ENCODE measurements around the gene VASP. TPM values are rescaled to one million over a fixed set of nuclear protein-coding genes. Genes with fewer than 3 reads are reported as not detected.

VASP gene
- total and polyA plus RNA-seq, 7 donors = 13.5 to 76.3 (median 22.7) TPM

DNA sequence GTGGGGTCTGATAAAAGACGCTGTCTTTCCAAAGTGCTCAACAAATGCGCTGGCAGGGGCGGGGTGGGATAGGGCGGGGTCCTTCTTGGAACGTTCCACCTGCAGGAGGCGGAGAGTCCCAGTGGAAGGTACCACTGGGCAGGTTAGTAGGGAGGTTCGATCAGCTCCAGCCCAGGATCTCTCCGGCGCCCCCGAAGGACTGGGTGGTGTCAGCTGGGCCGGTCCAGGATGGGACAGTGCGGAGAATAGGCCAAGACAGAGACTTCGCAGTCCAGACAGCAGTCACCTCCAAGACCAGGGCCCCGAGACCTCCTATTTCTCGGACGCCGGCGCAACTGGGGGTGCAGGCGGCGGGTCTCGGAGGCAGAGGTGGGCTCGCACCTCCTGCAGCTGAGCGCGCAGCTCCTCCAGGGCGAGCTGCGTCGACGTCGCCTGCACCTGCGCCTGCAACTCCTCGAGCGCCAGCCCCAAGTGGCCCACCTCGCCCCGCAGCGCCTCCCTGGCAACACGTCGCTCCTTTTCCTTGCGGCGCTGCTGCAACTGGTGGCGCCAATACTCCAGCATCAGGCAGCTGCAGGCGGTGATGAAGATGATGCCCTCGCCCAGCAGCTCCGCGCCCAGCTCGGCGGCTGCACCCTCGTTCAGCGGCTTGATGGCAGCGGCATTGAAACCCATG is 21.6 kb downstream of the VASP start:
- ATAC-seq (peak; percentile 4 to 22 (median 17)), DNase-seq (peak in 1 of 2 donors; percentile 58)
- H3K4me3 ChIP-seq = peak overlapping the region; percentile 25
- peaks cover 0 to 23% (median 4%) of the 10 kb centered on the region in 3 donors for H3K27me3 ChIP-seq (ENCODE audit: insufficient read depth in 3 of 3, low read length in 2 of 3)
- peaks cover 8 to 29% of the 10 kb centered on the region in 2 donors for H3K36me3 ChIP-seq (ENCODE audit: insufficient read depth in 1 of 2, low read depth in 1 of 2)
- no peak for TF ChIP-seq CTCF (IDR thresholded peaks at IDR 0.05)
- 8 to 10% (median 8%) methylated on average over 41 to 49 of the region's 49 CpGs for WGBS, 3 donors
- peaks cover 3% of the 10 kb centered on the region for H3K4me1 ChIP-seq
- intact Hi-C loops (cut with DNase I) = no loop called here
- no peaks in the 10 kb centered on the region for H3K9me3 ChIP-seq
- H3K27ac ChIP-seq = no peak overlapping the region

DNA sequence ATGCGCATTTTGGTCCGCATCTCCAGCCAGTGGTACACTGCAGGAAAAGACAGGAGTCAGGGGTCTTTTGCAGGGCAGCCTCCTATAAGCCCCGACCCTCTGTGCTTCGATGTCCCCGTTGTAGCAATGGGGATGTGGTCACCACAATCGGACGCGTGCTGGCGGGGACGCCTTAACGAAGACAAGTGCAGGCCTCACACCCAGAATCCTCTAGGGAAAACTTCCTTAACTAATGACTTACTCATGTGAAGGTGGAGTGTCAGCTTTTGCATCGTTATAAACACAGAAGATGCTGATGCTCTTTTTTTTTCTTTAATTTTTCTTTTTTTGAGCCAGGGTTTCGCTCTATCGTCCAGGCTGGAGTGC is 22.1 kb downstream of the VASP start:
- ATAC-seq (no peak), DNase-seq (peak in 1 of 2 donors; percentile 45)
- H3K4me1 ChIP-seq = peaks cover 3% of the 10 kb centered on the region
- H3K9me3 ChIP-seq = no peaks in the 10 kb centered on the region
- WGBS, 3 donors = 28 to 30% (median 29%) methylated on average over 14 of the region's 14 CpGs
- H3K4me3 ChIP-seq = peak overlapping the region; percentile 25
- H3K27ac ChIP-seq = no peak overlapping the region
- H3K36me3 ChIP-seq (ENCODE audit: insufficient read depth in 1 of 2, low read depth in 1 of 2) = peaks cover 5 to 27% of the 10 kb centered on the region in 2 donors
- H3K27me3 ChIP-seq (ENCODE audit: insufficient read depth in 3 of 3, low read length in 2 of 3) = peaks cover 0 to 23% (median 4%) of the 10 kb centered on the region in 3 donors
- intact Hi-C loops (cut with DNase I) = no loop called here
- no peak for TF ChIP-seq CTCF (IDR thresholded peaks at IDR 0.05)

GRCh38 chr19:45531349-45531748 is 24.1 kb downstream of the VASP start:
- no peak overlapping the region for H3K4me3 ChIP-seq
- no peak overlapping the region for H3K27ac ChIP-seq
- intact Hi-C loops (cut with DNase I) = no loop called here
- TF ChIP-seq CTCF (IDR thresholded peaks at IDR 0.05) = no peak
- H3K27me3 ChIP-seq (ENCODE audit: insufficient read depth in 3 of 3, low read length in 2 of 3) = peaks cover 0 to 23% (median 4%) of the 10 kb centered on the region in 3 donors
- 92 to 97% (median 97%) methylated on average over 1 of the region's 1 CpG for WGBS, 3 donors
- H3K36me3 ChIP-seq (ENCODE audit: insufficient read depth in 1 of 2, low read depth in 1 of 2) = peaks cover 0 to 9% of the 10 kb centered on the region in 2 donors
- H3K4me1 ChIP-seq = peaks cover 3% of the 10 kb centered on the region
- H3K9me3 ChIP-seq = no peaks in the 10 kb centered on the region
- ATAC-seq (no peak), DNase-seq (no peak)

DNA sequence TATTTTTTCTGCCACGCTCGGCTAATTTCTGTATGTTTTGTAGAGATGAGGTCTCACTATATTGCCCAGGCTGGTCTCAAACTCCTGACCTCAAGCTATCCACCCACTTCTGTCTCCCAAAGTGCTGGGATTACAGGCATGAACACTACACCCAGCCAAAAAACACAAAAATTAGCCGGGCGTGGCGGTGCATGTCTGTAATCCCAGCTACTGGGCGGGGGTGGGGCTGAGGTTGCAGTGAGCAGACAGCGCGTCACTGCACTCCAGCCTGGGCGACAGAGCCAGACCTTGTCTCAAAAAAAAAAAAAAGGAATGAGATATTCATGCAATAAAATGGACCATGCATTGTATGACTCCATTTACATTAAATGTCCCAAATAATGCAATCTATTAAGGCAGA is 32.2 kb downstream of the VASP start:
- no peaks in the 10 kb centered on the region for H3K9me3 ChIP-seq
- H3K4me3 ChIP-seq = no peak overlapping the region
- ATAC-seq (no peak), DNase-seq (no peak)
- no peak overlapping the region for H3K27ac ChIP-seq
- H3K27me3 ChIP-seq (ENCODE audit: insufficient read depth in 3 of 3, low read length in 2 of 3) = no peaks in the 10 kb centered on the region
- 77 to 84% (median 78%) methylated on average over 9 of the region's 9 CpGs for WGBS, 3 donors
- intact Hi-C loops (cut with DNase I) = no loop called here
- no peak for TF ChIP-seq CTCF (IDR thresholded peaks at IDR 0.05)
- no peaks in the 10 kb centered on the region for H3K36me3 ChIP-seq (ENCODE audit: insufficient read depth in 1 of 2, low read depth in 1 of 2)
- H3K4me1 ChIP-seq = no peaks in the 10 kb centered on the region

GRCh38 chr19:45542234-45542668 is 35.0 kb downstream of the VASP start:
- Histone ChIP-seq H3K4me1 (no peaks in the 10 kb centered on the region), H3K4me3 (no peak overlapping the region), H3K27ac (no peak overlapping the region), H3K27me3 (ENCODE audit: insufficient read depth in 3 of 3, low read length in 2 of 3) (no peaks in the 10 kb centered on the region), H3K9me3 (no peaks in the 10 kb centered on the region), H3K36me3 (ENCODE audit: insufficient read depth in 1 of 2, low read depth in 1 of 2) (no peaks in the 10 kb centered on the region)
- DNase-seq (no peak), ATAC-seq (no peak)
- no peak for TF ChIP-seq CTCF (IDR thresholded peaks at IDR 0.05)
- 70 to 84% (median 73%) methylated on average over 7 of the region's 7 CpGs for WGBS, 3 donors
- intact Hi-C loops (cut with DNase I) = no loop called here

Measured in psoas muscle (tissue), 8 donors.